HG03139 (cell line): Measurements from ENCODE around the gene PLD2.

Experiments used
- ATAC-seq: cut with Tn5 transposase; IDR thresholded peaks from one replicate; pipeline ENCODE4 v1.9.1; 2021; ENCODE audit not compliant: unreplicated experiment

Gene PLD2, protein sequence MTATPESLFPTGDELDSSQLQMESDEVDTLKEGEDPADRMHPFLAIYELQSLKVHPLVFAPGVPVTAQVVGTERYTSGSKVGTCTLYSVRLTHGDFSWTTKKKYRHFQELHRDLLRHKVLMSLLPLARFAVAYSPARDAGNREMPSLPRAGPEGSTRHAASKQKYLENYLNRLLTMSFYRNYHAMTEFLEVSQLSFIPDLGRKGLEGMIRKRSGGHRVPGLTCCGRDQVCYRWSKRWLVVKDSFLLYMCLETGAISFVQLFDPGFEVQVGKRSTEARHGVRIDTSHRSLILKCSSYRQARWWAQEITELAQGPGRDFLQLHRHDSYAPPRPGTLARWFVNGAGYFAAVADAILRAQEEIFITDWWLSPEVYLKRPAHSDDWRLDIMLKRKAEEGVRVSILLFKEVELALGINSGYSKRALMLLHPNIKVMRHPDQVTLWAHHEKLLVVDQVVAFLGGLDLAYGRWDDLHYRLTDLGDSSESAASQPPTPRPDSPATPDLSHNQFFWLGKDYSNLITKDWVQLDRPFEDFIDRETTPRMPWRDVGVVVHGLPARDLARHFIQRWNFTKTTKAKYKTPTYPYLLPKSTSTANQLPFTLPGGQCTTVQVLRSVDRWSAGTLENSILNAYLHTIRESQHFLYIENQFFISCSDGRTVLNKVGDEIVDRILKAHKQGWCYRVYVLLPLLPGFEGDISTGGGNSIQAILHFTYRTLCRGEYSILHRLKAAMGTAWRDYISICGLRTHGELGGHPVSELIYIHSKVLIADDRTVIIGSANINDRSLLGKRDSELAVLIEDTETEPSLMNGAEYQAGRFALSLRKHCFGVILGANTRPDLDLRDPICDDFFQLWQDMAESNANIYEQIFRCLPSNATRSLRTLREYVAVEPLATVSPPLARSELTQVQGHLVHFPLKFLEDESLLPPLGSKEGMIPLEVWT

GRCh38 chr17:4806777-4807604 lies at the start of gene PLD2:
Gene PLD2, plus strand, starts transcription at chr17:4807152. Its CDS starts 621 bp downstream, at chr17:4807773.
- ATAC-seq, result peak; percentile 74

GRCh38 chr17:4759776-4760236 lies 47.1 kb upstream of the PLD2 start:
- no peak for ATAC-seq

- no peak for ATAC-seq
Measured at GRCh38 chr17:4764595-4764994, 42.4 kb upstream of the PLD2 start.

DNA sequence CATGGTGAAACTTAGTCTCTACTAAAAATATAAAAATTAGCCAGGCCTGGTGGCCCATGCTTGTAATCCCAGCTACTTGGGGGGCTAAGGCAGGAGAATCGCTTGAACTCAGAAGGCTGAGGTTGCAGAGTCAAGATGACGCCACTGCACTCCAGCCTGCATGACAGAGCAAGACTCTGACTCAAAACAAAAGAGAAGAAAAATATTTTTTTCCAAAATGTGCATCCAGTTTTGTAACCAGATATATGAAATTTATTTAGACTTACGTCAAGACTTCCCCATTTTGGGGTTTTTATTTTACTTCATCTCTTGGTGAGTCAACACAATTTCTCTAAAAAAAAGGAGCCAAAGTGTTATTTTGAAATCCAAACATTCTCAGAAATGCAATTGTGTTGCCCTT lies 40.8 kb upstream of the PLD2 start:
- no peak for ATAC-seq

GRCh38 chr17:4766723-4767122 lies 40.2 kb upstream of the PLD2 start:
- no peak for ATAC-seq

DNA sequence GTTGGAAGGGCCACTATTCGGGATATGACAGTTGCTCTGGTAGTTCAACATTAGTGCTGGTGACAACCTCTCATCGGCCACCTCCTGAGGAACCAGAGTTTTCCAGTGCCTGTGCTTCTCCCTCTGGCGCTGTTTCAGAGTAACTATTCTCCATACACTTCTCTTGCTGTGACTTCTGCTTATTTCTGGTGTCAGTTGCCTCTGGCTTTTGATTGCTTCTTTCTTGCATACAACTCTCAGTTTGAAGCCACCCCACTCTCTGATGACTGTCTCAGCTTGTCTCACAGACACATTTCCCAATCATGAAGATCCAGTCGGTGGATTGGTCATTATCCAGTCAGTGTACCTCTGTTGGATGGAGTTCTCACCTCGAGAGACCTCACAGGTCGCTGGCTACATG lies 38.7 kb upstream of the PLD2 start:
- ATAC-seq, result no peak

- ATAC-seq, result no peak
Measured at GRCh38 chr17:4769628-4770027, 37.3 kb upstream of the PLD2 start.

DNA sequence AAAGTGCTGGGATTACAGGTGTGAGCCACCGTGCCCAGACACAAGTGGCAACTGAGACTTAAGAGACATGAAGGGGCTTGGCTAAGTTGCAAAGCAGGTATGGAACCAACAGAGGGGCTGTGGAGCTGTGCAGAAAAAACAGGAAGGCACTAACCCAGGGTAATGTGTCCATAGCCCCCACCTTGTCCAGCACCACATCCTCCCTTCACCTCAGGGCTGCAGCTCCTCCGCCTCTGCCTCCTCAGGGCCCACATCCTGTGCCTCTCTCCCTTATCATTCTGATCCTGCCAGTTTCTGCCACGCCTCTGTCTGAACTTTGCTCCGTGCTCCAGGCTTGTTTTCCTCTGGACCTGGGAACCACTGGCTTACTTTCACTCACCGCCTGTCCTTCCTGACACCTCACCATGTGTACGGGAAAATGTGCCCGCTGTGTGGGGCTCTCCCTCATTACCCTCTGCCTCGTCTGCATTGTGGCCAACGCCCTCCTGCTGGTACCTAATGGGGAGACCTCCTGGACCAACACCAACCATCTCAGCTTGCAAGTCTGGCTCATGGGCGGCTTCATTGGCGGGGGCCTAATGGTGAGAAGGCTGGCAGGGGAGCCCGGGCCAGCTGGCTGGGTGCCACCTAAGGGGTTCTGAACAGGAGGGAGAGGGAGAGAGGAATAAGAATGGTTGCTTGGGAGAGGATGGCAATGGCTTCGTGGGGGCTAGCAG lies 35.3 kb upstream of the PLD2 start, which contains the start of gene TM4SF5:
Gene TM4SF5, plus strand, starts transcription at position 368 of the 716 bp plus-strand sequence. Its CDS starts 37 bp downstream, at position 405.
- no peak for ATAC-seq

DNA sequence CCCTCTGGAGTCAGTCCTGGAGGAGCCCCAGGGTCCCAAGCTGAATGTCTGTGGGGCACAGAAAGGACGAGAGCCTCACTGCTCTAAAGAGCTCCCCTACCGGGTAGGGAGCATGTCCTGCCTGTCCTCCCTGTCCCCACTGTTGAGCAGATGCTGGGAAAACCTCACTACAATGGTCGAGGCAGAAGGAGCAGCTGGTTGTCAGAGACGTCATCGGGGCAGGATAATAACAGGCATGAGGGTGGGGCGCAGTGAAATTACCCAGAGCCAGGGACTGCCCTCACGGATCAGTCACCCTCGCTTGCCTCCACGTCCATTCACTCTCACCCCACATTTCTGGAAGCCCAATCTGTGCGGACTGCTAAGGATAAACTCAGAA lies 34.7 kb upstream of the PLD2 start:
- no peak for ATAC-seq

DNA sequence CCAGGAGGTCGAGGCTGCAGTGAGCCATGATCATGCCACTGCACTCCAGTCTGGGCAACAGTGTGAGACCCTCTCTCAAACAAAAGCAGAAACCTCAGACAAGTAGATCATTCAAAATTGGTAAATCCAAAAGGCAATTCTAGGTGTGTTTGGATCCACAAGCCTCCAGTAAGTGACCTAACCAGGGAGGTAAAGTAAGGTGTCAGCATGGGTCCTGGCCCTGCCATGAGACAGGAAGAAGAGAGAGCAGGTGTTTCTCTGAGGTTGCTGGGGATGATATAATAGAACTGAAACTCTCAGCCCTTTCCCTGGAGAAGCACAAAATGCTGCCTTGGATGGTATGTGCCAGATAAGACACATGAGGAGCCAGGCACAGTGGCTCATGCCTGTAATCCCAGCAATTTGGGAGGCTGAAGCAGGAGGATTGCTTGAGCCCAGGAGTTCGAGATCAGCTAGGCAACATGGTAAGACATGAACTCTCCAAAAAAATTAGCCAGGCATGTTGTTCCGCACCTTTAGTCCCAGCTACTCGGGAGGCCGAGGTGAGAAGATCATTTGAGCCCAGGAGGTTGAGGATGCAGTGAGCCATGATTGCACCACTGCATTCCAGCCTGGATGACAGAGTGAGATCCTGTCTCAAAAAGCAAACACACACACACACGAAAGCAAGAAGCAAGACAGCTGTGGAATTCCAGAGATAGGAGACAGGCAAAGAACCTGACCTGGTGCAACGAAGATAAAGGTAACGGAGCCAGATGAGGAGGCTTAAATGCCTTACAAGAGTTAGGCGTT lies 28.8 kb upstream of the PLD2 start:
- no peak for ATAC-seq

- no peak for ATAC-seq
Measured at GRCh38 chr17:4780325-4780955, 26.5 kb upstream of the PLD2 start.

DNA sequence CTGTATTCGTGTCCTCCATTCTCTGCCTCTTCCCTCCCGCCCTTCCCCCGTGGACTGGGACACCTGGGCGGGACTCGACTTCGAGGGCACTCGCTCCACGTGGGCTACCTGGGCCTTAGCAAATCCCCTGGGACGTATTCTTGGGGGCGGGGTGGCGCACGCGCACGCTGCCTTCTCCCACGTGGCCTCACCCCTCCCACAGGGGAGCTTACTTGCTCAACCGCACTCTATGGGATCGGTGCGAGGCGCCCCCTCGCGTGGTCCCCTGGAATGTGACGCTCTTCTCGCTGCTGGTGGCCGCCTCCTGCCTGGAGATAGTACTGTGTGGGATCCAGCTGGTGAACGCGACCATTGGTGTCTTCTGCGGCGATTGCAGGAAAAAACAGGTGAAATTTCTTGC lies 24.3 kb upstream of the PLD2 start:
- no peak for ATAC-seq

DNA sequence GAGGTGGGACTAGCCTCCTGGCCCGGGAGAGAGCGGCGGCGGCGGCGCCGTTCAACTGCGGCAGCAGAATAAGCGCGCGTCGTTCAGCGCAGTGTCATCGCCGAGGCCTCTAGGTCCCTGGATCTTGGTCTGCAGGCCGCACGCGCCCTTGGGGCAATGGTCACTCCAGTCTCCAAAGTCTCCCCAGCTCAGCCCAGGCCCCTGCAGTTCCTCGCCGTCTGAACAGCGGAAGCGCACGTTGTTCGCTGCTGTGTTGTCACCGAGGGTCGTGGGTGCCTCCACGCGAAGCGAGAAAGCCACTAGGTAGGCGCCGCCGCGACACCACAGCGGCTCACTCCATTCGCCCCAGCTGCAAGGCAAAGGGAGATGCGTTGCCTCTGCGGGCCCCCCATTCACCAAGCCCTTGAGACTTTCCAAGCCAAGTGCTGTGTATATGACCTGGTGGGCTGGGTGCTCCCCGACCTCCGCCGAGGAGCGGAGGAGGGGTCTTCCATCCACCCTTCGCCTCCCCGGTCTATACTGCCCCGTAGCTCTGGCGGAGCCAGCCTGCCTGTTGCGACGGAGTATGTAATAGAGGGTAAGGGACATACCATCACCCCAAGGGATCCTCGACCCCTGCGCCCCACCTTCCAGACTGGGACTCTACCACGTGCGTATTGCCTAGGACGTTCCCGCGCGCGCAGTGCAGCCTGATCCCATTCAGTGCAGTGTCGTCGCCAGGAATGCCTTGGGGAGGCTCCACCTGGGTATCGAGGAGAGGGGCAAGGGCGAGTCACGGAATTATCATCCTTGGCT lies 21.4 kb upstream of the PLD2 start:
- ATAC-seq, result no peak

DNA sequence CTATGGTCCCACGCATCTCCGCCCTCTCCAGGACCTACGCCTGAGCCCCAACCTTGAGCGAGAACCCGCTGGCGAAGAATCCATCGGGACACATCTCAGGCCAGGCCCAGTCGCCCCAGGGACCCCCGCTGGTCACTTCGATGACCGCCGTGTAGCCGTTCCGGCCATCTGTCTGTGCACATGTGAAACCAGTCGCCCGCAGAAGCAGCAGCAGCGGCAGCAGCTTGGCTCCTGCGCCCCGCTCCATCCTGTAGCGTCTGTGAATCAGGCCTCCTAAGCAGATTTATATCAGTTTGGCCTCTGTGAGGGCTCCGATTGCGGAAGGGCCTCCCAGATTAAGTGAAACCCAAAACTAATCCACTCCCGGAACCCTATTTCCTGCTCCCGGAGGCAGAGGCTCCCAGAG lies 20.8 kb upstream of the PLD2 start, which contains the start of gene VMO1:
Gene VMO1, minus strand, starts transcription at position 259 of the 406 bp plus-strand sequence. Its CDS starts 12 bp downstream, at position 247.
- no peak for ATAC-seq

DNA sequence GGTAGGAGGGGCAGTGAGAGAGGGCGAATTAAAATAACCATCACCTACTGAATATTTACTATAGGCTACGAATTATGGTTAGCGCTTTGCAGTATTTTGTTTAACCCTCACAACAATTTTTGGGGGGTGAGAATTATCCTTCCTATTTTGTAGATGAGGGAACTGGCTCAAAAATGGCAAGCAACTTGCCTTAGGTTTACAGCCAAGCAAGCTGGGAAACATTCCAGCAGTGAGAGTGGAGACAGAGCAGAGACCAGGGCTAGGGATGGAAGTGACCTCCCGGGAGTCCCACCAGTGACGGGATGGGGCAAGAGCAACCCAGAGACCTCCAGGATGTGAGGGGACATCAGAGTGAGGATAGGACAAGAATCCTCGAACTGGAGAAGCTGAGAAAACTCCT lies 20.4 kb upstream of the PLD2 start:
- ATAC-seq, result no peak

GRCh38 chr17:4788159-4788806 lies 18.7 kb upstream of the PLD2 start:
- ATAC-seq, result no peak
